GM19239 (cell line): Measurements from ENCODE around the gene CCDC12.

Source experiments
- DNase-seq: peaks from one replicate; pipeline ENCODE4 v3.0.0; 2011; ENCODE audit warnings: low spot score; ENCODE audit not compliant: insufficient read length
- FAIRE-seq: peaks from 2 replicates; lab custom pipeline; 2011; peaks lifted over from hg19 to GRCh38; lab: Jason Lieb, UNC

The CCDC12 gene

GRCh38 chr3:46928282-46928681 lies 48.3 kb downstream of the CCDC12 start:
- peak; percentile 92 for FAIRE-seq
- DNase-seq = no peak

DNA sequence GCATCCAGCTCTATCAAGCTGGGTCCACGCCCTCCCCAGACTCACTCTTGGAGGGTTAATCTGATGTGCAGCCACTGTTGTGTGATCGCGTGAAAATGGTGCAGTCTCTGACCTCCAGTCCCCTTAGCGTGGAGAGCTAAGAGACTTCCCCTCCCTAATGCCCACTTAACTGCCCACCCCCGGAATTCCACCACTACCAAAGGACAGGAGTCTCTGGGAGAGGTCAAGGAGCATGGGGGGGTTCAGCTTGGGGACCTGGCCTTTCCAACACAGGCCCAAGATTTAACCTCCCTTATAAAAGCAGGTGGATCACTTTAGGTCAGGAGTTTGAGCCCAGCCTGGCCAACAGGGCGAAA lies 48.8 kb downstream of the CCDC12 start:
- peak; percentile 31 for FAIRE-seq
- no peak for DNase-seq

- DNase-seq (peak; percentile 76), FAIRE-seq (peak; percentile 100)
These were observed 49.5 kb downstream of the CCDC12 start for GRCh38 chr3:46926871-46927717.

DNA sequence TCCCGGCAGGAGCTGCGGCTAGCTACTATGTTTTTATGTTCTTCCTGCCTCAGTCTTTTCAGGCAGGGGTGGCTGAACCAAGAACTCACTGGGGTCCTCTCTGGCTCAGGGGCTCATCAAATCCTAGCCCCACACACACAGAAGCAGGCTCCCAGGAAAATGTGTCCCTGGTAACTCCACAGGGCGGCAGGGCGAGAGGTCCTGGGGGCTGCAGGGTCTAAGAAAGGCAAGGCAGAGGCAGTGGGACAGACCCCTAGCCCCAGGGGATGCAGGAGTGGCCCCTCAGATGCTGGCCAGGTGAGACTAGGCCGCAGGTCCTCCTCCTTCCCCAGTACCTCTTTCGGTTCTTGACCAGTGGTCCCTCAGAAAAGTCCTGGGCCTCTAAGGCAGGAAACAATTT lies 50.1 kb downstream of the CCDC12 start:
- DNase-seq (no peak), FAIRE-seq (no peak)

DNA sequence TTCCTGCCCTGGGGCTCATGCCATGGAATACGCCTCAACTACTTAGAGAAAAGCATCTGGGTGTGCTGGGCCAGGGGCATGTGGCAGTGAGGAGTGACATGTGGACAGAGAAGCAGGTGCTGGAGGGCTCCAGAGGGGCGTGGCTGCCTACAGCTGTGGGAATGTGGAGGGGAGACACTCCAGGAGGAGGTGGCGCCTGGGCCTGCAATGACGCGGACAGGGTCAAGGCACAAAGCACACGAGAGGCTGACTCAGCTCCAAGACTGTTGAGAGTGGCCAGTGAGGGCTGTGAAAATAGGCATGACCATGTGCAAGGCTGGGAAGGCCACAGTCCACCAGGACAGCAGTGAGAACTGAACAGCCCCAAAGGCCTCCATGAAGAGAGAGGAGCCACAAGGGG lies 50.5 kb downstream of the CCDC12 start:
- DNase-seq = no peak
- peak; percentile 14 for FAIRE-seq

- DNase-seq (no peak), FAIRE-seq (peak; percentile 31)
These were observed 51.0 kb downstream of the CCDC12 start for GRCh38 chr3:46925585-46925934.

DNA sequence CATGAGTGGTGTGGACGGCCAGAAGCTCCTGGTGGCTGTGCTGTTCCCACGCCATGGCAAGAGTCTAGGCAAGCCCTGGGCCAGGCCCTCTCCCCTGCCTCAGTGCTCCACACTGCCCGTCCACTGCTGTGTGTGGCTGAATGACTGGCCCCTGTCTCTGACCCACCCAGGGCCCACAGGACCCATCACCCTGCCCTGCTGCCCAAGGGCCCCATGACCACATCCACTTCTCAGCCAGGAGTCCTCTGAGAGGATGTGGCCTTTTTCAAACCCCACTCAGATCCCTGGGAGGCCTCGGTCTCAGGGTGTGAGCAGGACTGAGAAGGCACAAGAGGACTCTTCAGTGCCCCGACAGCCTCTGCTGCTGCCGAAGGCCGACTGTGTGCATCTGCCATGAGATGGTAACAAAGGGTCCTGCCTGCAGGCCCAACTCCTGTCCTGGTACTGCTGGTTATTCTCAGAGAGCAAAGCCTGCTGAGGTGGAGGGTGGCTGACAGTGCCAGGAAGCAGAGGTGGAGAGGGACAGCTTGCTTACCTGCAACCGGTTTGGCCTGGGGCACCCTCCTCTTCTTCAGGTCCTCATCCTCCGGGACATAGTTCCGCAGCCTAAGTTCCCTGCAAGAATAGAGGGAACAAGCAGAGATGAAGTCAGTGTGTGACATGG lies 51.5 kb downstream of the CCDC12 start:
- FAIRE-seq (no peak), DNase-seq (no peak)

DNA sequence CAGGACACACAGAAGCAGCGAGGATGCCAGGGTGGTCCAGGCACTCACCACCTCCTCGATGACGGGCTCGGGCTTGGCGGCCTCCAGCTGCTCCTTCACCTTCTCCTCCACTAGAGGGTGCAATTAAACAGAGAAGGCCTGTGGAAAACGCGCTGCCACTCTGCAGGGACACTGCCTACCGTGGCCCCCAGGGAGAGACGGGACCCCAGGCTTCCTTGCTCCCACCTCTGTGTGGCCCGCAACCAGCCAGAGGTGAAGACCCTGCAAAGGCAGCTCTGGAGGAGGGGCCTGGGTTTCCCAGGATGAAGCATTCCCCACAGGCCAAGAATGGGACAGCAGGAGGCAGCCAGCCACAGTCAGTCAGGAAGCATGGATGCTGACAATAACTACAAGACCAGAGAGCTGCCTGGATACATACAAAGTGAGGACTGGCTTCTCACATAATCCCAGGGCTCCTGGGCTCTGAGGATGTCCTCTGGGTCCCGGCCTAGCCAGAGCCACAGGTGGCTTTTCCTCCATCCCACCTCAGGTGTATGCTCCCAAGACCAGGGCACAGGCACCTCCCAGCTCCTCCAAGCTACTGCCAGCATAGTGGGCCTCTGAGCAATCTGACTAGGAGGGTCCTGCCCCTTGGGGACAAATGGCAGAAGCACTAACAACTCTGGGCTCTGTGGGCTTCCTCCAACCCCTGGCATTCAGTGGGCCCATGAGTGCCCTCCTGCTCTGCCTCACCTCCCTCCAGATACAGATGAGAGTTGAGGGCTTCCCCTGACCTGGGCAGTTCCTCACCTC lies 52.8 kb downstream of the CCDC12 start:
- DNase-seq (no peak), FAIRE-seq (peak; percentile 26)

- FAIRE-seq = no peak
- DNase-seq = no peak
These were observed 53.5 kb downstream of the CCDC12 start for GRCh38 chr3:46922871-46923558.

GRCh38 chr3:46922426-46922825 lies 54.1 kb downstream of the CCDC12 start:
- no peak for FAIRE-seq
- no peak for DNase-seq

- FAIRE-seq (no peak), DNase-seq (no peak)
These were observed 54.7 kb downstream of the CCDC12 start for GRCh38 chr3:46921871-46922271.

- DNase-seq (no peak), FAIRE-seq (no peak)
These were observed 55.5 kb downstream of the CCDC12 start for GRCh38 chr3:46921041-46921440.

DNA sequence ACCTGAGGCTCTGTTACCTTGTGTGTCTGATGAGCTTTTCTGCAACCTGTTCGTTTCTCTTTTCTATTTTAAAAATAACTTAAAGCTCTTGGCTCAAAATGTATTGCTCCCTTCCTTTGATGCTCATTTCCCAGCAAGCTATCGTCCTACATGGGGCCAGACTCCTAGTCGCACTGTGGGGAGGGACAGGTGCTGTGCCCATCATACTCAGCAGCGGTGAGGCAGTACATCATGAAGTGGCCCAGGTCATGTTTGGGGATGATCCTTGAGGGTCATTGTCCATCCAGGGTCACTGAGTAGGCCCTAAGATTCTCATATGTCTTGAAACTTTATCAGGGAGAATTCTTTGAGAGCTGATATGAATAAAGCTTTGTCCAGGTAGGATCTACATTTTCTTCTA lies 57.9 kb downstream of the CCDC12 start:
- DNase-seq = no peak
- FAIRE-seq = no peak

- DNase-seq (no peak), FAIRE-seq (no peak)
These were observed 58.3 kb downstream of the CCDC12 start for GRCh38 chr3:46918202-46918601.

DNA sequence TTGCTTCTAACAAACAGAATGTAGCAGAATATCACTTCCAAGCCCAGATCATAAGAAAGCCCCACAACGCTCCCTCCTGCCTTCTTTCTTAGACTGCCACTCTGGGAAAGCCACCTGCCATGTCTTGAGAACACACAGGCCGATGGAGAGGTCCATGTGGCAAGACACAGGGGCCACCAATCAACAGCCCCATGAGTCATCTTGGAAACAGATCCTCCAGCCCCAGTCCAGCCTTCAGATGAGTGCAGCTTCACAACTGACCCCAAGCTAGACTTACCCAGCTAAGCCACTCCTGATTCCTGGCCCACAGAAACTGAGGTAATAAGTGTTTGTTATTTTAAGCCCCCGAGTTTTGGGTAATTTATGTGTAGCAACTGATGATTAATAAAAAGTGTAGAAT lies 59.3 kb downstream of the CCDC12 start:
- FAIRE-seq (no peak), DNase-seq (no peak)

DNA sequence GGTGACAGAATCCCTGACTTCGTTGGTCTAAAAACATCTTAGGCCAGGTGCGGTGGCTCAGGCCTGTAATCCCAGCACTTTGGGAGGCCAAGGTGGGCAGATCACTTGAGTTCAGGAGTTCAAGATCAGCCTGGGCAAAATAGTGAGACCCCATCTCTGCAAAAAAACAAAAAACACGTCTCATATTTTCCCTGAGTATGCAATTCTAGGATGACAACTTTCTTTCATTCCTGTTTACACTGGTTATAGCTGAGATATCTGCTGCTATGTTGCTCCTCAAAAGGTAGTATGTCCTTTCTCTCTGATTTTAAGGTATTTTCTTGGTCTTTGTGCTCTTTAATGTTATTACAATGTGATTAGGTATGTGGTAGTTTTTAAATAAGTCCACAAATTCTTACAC lies 59.7 kb downstream of the CCDC12 start:
- FAIRE-seq (no peak), DNase-seq (no peak)

DNA sequence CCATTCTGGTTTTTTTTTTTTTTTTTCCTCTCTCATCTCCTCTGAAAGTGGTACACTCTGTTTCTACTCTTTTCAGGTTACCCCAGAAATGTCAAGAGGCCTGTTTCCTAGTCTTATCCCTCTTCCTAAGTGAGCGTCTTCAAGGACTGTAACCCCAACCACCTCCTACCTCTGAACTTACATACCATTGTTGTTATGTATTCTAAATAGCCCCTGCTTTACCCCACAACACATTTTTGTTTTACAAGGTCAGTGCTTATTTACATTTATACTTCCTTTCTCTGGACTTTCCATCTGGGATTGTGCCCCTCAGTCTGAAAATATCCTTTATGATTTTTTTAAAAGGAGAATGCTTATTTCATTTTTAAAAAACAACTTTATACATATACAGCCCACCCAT lies 60.3 kb downstream of the CCDC12 start:
- no peak for DNase-seq
- FAIRE-seq = no peak

DNA sequence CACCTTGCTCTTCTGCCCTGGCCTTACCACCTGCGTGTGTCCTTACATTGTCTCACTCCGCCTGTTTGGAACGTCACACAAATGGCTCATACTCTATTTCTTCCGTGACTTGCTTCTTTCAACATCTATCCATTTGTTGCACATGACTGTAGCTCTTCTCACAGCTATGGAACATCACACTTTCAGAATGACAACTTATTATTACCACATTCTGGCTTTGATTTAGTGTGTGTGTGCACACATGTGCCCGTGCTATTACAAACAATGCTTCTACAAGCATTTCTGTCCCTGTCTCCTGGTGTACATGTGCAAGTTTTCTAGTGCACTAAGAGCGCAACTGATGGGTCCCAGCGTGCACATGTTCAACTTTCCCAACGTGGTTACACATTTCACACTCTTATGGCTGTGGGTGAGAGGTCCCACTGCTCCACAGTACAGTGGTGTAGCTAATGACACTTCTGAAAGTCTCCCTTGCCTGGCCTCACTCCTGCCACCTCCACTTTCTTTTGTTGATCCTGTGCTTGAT lies 61.2 kb downstream of the CCDC12 start:
- FAIRE-seq (no peak), DNase-seq (no peak)

- no peak for DNase-seq
- no peak for FAIRE-seq
These were observed 61.7 kb downstream of the CCDC12 start for GRCh38 chr3:46914849-46915248.

DNA sequence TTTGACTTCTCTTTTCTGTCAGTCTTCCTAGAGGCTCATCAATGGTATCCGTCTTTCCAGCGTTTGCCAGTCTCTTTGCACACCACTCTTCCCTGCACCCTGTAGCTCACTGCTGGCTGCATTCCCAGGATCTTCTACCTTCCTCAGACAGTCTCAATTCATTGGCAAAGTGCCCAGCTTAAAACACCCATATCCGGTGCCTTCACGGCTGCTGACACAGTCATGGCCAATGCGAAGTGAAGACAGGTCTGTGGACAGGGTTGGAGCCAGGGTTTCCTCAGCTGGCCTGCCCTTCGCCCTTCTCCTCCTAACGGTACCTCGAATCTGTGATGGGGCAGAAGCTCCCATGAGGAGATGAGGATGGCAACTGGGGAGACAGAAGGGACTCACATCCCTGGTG lies 62.9 kb downstream of the CCDC12 start:
- FAIRE-seq (no peak), DNase-seq (no peak)
